MM.1S (cell line): Measurements from ENCODE around the gene CHRM2.

Source experiments
- DNase-seq: peaks from one replicate; pipeline ENCODE4 v3.0.0-alpha.2; 2015
- H2AFZ ChIP-seq: fragments of 300-600 bp; sonication (generic); 2 replicates; pipeline ENCODE4 v1.6.0; 2016; ENCODE audit warnings: antibody characterized with exemption, low read length
- H3F3A ChIP-seq: fragments of 300-600 bp; sonication (generic); 2 replicates; pipeline ENCODE4 v1.6.1; 2016; ENCODE audit warnings: mild to moderate bottlenecking, antibody characterized with exemption, low read length, moderate library complexity, mixed read lengths; ENCODE audit not compliant: insufficient read depth
- H3K27ac ChIP-seq: fragments of 300-600 bp; sonication (generic); 2 replicates; pipeline ENCODE4 v1.5.1; 2016; ENCODE audit warnings: mild to moderate bottlenecking, low read length
- H3K27me3 ChIP-seq: fragments of 300-600 bp; sonication (generic); replicated peaks from 2 replicates; pipeline ENCODE4 v1.6.0; 2016; ENCODE audit warnings: low read length; ENCODE audit not compliant: insufficient read depth
- H3K36me3 ChIP-seq: fragments of 300-600 bp; sonication (generic); replicated peaks from 2 replicates; pipeline ENCODE4 v1.6.1; 2016; ENCODE audit warnings: mild to moderate bottlenecking, low read length, mixed read lengths; ENCODE audit not compliant: insufficient read depth
- H3K4me1 ChIP-seq: fragments of 300-600 bp; sonication (generic); 2 replicates; pipeline ENCODE4 v1.6.1; 2016; ENCODE audit warnings: low read length, mixed read lengths
- H3K4me2 ChIP-seq: fragments of 300-600 bp; sonication (generic); 2 replicates; pipeline ENCODE4 v1.6.0; 2016; ENCODE audit warnings: low read depth, low read length
- H3K4me3 ChIP-seq: fragments of 300-600 bp; sonication (generic); 2 replicates; pipeline ENCODE4 v1.5.1; 2016; ENCODE audit warnings: low read length, mixed read lengths
- H3K79me2 ChIP-seq: fragments of 300-600 bp; sonication (generic); 2 replicates; pipeline ENCODE4 v1.6.1; 2016; ENCODE audit warnings: mixed run types, low read length, mixed read lengths
- H3K9ac ChIP-seq: fragments of 300-600 bp; sonication (generic); 2 replicates; pipeline ENCODE4 v1.6.1; 2016; ENCODE audit warnings: low read length, mixed read lengths
- H3K9me2 ChIP-seq: fragments of 300-600 bp; sonication (generic); replicated peaks from 2 replicates; pipeline ENCODE4 v1.6.1; 2016; ENCODE audit warnings: mild to moderate bottlenecking, low read length, mixed read lengths; ENCODE audit not compliant: insufficient read depth
- H3K9me3 ChIP-seq: fragments of 300-600 bp; sonication (generic); replicated peaks from 2 replicates; pipeline ENCODE4 v1.6.1; 2016; ENCODE audit warnings: mild to moderate bottlenecking, low read length, mixed read lengths; ENCODE audit not compliant: insufficient read depth
- H4K20me1 ChIP-seq: fragments of 300-600 bp; sonication (generic); 2 replicates; pipeline ENCODE4 v1.6.1; 2016; ENCODE audit warnings: mild to moderate bottlenecking, low read length, moderate library complexity, mixed read lengths; ENCODE audit not compliant: insufficient read depth
- CTCF ChIP-seq: fragments of 300-600 bp; sonication (generic); IDR thresholded peaks from 2 replicates; pipeline ENCODE4 v1.5.1; 2016; ENCODE audit warnings: antibody characterized with exemption, low read length, mixed read lengths
- EZH2 ChIP-seq: fragments of 300-600 bp; sonication (generic); optimal IDR thresholded peaks from 2 replicates; pipeline ENCODE3; 2017; ENCODE audit warnings: low read depth, mild to moderate bottlenecking, antibody characterized with exemption, low read length, mixed read lengths
- EZH2phosphoT487 ChIP-seq: fragments of 300-600 bp; sonication (generic); IDR thresholded peaks from 2 replicates; pipeline ENCODE4 v1.6.1; 2018; ENCODE audit warnings: antibody characterized with exemption, low read length

CHRM2 gene

GRCh38 chr7:136993377-136993776 is 124.9 kb downstream of the CHRM2 start:
- Histone ChIP-seq H3K36me3 (no peaks in the 10 kb centered on the region), H4K20me1 (no peaks in the 10 kb centered on the region), H3K4me2 (no peak overlapping the region), H3K27me3 (no peaks in the 10 kb centered on the region), H3K79me2 (no peaks in the 10 kb centered on the region), H3K27ac (no peak overlapping the region), H3K4me1 (no peaks in the 10 kb centered on the region), H2AFZ (no peak overlapping the region), H3K4me3 (no peak overlapping the region), H3K9me3 (no peaks in the 10 kb centered on the region), H3F3A (no peaks in the 10 kb centered on the region), H3K9me2 (no peaks in the 10 kb centered on the region), H3K9ac (no peak overlapping the region)
- no peak for DNase-seq
- no peak for TF ChIP-seq CTCF
- no peak for TF ChIP-seq EZH2

- H3K9me3 ChIP-seq = no peaks in the 10 kb centered on the region
- no peak overlapping the region for H3K4me3 ChIP-seq
- H2AFZ ChIP-seq = no peak overlapping the region
- H3K9ac ChIP-seq = no peak overlapping the region
- H4K20me1 ChIP-seq = no peaks in the 10 kb centered on the region
- H3K4me1 ChIP-seq = no peaks in the 10 kb centered on the region
- H3K9me2 ChIP-seq = no peaks in the 10 kb centered on the region
- DNase-seq = no peak
- H3K79me2 ChIP-seq = no peaks in the 10 kb centered on the region
- no peak overlapping the region for H3K27ac ChIP-seq
- no peak for TF ChIP-seq EZH2phosphoT487
- TF ChIP-seq EZH2 = no peak
- no peaks in the 10 kb centered on the region for H3K27me3 ChIP-seq
- no peaks in the 10 kb centered on the region for H3F3A ChIP-seq
- H3K4me2 ChIP-seq = no peak overlapping the region
- H3K36me3 ChIP-seq = no peaks in the 10 kb centered on the region
These were observed 129.3 kb downstream of the CHRM2 start for GRCh38 chr7:136997735-136998134.

DNA sequence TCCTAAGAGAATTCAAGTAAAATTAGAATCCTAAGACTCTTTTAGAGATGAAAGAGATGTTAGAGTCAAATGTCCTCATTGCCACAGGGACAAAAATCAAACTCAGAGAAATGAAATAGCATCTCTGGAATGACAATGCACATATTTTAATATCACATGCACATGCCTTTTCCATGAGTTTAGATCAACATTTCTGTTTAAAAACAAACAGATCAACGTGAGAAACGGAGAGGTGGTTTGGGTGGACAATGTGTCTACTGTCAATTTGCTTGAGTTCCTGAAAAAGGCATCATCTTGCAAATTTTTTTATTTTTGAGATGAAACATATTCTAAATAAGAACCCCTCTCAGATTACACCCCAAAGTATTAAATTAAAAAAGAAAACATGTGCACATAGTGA is 130.0 kb downstream of the CHRM2 start:
- Histone ChIP-seq H4K20me1 (no peaks in the 10 kb centered on the region), H3K9ac (no peak overlapping the region), H3K9me2 (no peaks in the 10 kb centered on the region), H3K79me2 (no peaks in the 10 kb centered on the region), H3K4me3 (no peak overlapping the region), H3K27me3 (no peaks in the 10 kb centered on the region), H3K9me3 (no peaks in the 10 kb centered on the region), H3K36me3 (no peaks in the 10 kb centered on the region), H3K27ac (no peak overlapping the region), H3K4me1 (no peaks in the 10 kb centered on the region), H3K4me2 (no peak overlapping the region), H3F3A (no peaks in the 10 kb centered on the region), H2AFZ (no peak overlapping the region)
- TF ChIP-seq EZH2phosphoT487 = no peak
- DNase-seq = no peak

DNA sequence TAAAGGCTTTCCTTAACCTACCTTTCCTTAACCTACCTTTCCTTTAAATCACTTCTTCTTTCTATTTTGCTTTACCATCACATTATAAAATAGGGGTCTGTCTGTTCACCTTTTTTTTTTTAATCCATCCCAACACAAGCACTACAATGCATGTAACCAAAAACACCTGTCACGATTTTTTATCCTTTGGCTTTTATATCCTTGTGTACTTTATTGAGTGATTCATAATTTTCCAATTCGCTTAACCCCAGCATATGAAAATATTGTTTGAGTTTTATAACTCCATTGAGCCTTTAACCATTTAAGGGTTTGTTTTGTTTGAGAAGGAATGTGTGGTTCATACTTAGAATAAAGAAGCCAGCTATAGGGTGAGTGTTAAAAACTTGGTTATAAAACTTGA is 132.2 kb downstream of the CHRM2 start:
- no peak for TF ChIP-seq EZH2
- TF ChIP-seq CTCF = no peak
- no peak for TF ChIP-seq EZH2phosphoT487
- Histone ChIP-seq H3F3A (no peaks in the 10 kb centered on the region), H3K79me2 (no peaks in the 10 kb centered on the region), H3K4me2 (no peak overlapping the region), H3K9ac (no peak overlapping the region), H3K4me1 (no peaks in the 10 kb centered on the region), H2AFZ (no peak overlapping the region), H3K9me2 (no peaks in the 10 kb centered on the region), H3K4me3 (no peak overlapping the region), H3K36me3 (no peaks in the 10 kb centered on the region), H3K9me3 (no peaks in the 10 kb centered on the region), H3K27ac (no peak overlapping the region), H3K27me3 (no peaks in the 10 kb centered on the region), H4K20me1 (no peaks in the 10 kb centered on the region)
- DNase-seq = no peak
